Stimulated activated naive CD4-positive, alpha-beta T cell treated with Interleukin-2 at 50 U/mL for 16 hours (primary cell): ENCODE data around the gene PPFIBP2.

ENCODE experiments used
- DNase-seq: peaks from one replicate; lab custom pipeline; 2025; lab: John Stamatoyannopoulos, UW

The PPFIBP2 gene

GRCh38 chr11:7551571-7551970 lies 37.8 kb downstream of the PPFIBP2 start:
- DNase-seq = no peak

GRCh38 chr11:7552666-7553065 lies 38.9 kb downstream of the PPFIBP2 start:
- no peak for DNase-seq

- no peak for DNase-seq
These were observed 41.4 kb downstream of the PPFIBP2 start for GRCh38 chr11:7555052-7555699.

GRCh38 chr11:7558046-7558445 lies 44.2 kb downstream of the PPFIBP2 start:
- no peak for DNase-seq

GRCh38 chr11:7559398-7560283 lies 45.8 kb downstream of the PPFIBP2 start:
- DNase-seq = no peak

- DNase-seq = no peak
These were observed 47.8 kb downstream of the PPFIBP2 start for GRCh38 chr11:7561562-7561961.

- DNase-seq = no peak
These were observed 49.5 kb downstream of the PPFIBP2 start for GRCh38 chr11:7563281-7563680.

GRCh38 chr11:7564803-7565202 lies 51.0 kb downstream of the PPFIBP2 start:
- no peak for DNase-seq

- no peak for DNase-seq
These were observed 53.5 kb downstream of the PPFIBP2 start for GRCh38 chr11:7567311-7567710.

GRCh38 chr11:7569044-7569443 lies 55.2 kb downstream of the PPFIBP2 start:
- DNase-seq = no peak

- no peak for DNase-seq
These were observed 56.4 kb downstream of the PPFIBP2 start for GRCh38 chr11:7570241-7570640.

GRCh38 chr11:7570938-7571521 lies 57.2 kb downstream of the PPFIBP2 start:
- DNase-seq = no peak

- no peak for DNase-seq
These were observed 57.8 kb downstream of the PPFIBP2 start for GRCh38 chr11:7571640-7572000.

GRCh38 chr11:7572001-7572712 lies 58.4 kb downstream of the PPFIBP2 start:
- DNase-seq = no peak

GRCh38 chr11:7573193-7573557 lies 59.4 kb downstream of the PPFIBP2 start:
- DNase-seq = no peak

GRCh38 chr11:7573558-7574296 lies 59.9 kb downstream of the PPFIBP2 start:
- no peak for DNase-seq

GRCh38 chr11:7574491-7575130 lies 60.8 kb downstream of the PPFIBP2 start:
- no peak for DNase-seq

- DNase-seq = no peak
These were observed 62.3 kb downstream of the PPFIBP2 start for GRCh38 chr11:7575841-7576725.

- DNase-seq = no peak
These were observed 63.0 kb downstream of the PPFIBP2 start for GRCh38 chr11:7576726-7577290.
